Heart right ventricle (tissue), 16 donors: ENCODE results near the gene IGSF21. TPM values are rescaled to one million over a fixed set of nuclear protein-coding genes. Genes with fewer than 3 reads are reported as not detected.

Experiments used
- ATAC-seq, 8 donors: fragments of 200-7000 bp; cut with Tn5 transposase; one replicate each; pipeline ENCODE4 v1.9.1; 2020; ENCODE audit warnings: mild to moderate bottlenecking in 8 of 8, moderate library complexity in 8 of 8, moderate number of reproducible peaks in 1 of 8
- DNase-seq, 2 donors: peaks; one replicate each; pipeline ENCODE4 v3.0.0-alpha.2; 2020
- H3K27ac ChIP-seq, 10 donors: fragments of 200-600 bp; sonication (generic) in 2 of 10; one replicate each; pipeline versions ENCODE4 v1.5.0 to v1.8.0; 2020 to 2022; ENCODE audit warnings: mild to moderate bottlenecking in 3 of 10
- H3K27me3 ChIP-seq, 7 donors: fragments of 200-600 bp; one replicate each; pipeline ENCODE4 v1.8.0; 2021 to 2022; ENCODE audit warnings: mild to moderate bottlenecking in 2 of 7
- H3K36me3 ChIP-seq, 9 donors: fragments of 200-600 bp; sonication (generic) in 1 of 9; one replicate each; pipeline versions ENCODE4 v1.5.0 to v1.8.0; 2020 to 2022; ENCODE audit warnings: mild to moderate bottlenecking in 2 of 9
- H3K4me1 ChIP-seq, 9 donors: fragments of 200-600 bp; sonication (generic) in 1 of 9; one replicate each; pipeline versions ENCODE4 v1.5.0 to v1.8.0; 2020 to 2022; ENCODE audit warnings: mild to moderate bottlenecking in 4 of 9
- H3K4me3 ChIP-seq, 10 donors: fragments of 200-600 bp; sonication (generic) in 2 of 10; one replicate each; pipeline versions ENCODE4 v1.5.0 to v1.8.0; 2020 to 2022; ENCODE audit warnings: mild to moderate bottlenecking in 7 of 10, moderate library complexity in 2 of 10
- H3K9me3 ChIP-seq, 11 donors: fragments of 200-600 bp in 10 of 11; sonication (generic) in 2 of 11; one replicate each; pipeline versions ENCODE4 v1.5.0 to v1.8.0; 2013 to 2022; ENCODE audit warnings: mild to moderate bottlenecking in 2 of 11, control low read depth in 1 of 11, moderate library complexity in 1 of 11
- WGBS, 2 donors: extraction: QIAGEN DNeasy Blood & Tissue Kit; methylation state at CpG; one replicate each; pipeline ENCODE4 v1.1.7; 2013; ENCODE audit warnings: inconsistent platforms in 1 of 2; 5-methylcytosine and 5-hydroxymethylcytosine counted together
- intact Hi-C, 10 donors: fragments of 100-400 bp; cut with DNase I; formaldehyde crosslinking; loops; one replicate each; pipeline versions ENCODE4 v1.11.1 to v1.14.2; 2022
- polyA plus RNA-seq, 2 donors: library from polyadenylated mRNA; stranded (reverse); fragments of 200-250 nt; gene quantifications; one replicate each; pipeline ENCODE4 v1.2.3, GENCODE V29; 2013
- total RNA-seq, 10 donors: library from RNA; stranded (reverse); fragmentation: NEBNext Ultra II Directional in 3 of 10; extraction: Animal tissue kit (Norgen Biotek cat#: 25700) in 3 of 10; gene quantifications; one replicate each; pipeline versions ENCODE4 v1.2.1 to v1.2.4, GENCODE V29; 2021 to 2023
- TF ChIP-seq, protein P1 (sequence below), 9 donors: fragments of 200-600 bp; sonication (generic) in 2 of 9; IDR thresholded peaks; one replicate each; pipeline versions ENCODE4 v1.5.0 to v1.8.0; 2021 to 2022; ENCODE audit warnings: antibody characterized with exemption in 9 of 9, mild to moderate bottlenecking in 5 of 9, moderate library complexity in 1 of 9
- donor health status: Arrhythmogenic right ventricular cardiomyopathy.
- donor health status: ischemic (EF 13 %, LVEDD 7.1; RV severe dilation, severe dysfunction).
- donor health status: healthy with polysubstance abuse.
- donor health status: DM: no; HTN: yes; CAD: no.
- donor health status: DM: no; HTN: no; CAD: no.
- donor health status: ischemic (EF 25% LVEDD 6.9; RV normal size, moderate dysfunction).
- donor health status: ischemic (EF 25% LVEDD 5.7; RV mildly dilated, moderate dysfunction).
- donor health status: healthy.
- donor health status: DM: yes; HTN: yes; CAD: no.
- donor health status: Ischemic cardiomyopathy.
- donor health status: ischemic (EF 35%, LVEDD 5.7; RV mildly dilated, moderate dysfunction).
- donor health status: nonischemic (EF 11% LVEDD 7.7; RV severe dilation, severe dysfunction).
- donor health status: DM: yes; HTN: yes; CAD: no.
- donor health status: PGD.
- donor health status: ischemic (EF 29% LVEDD 5.4; RV normal size, mild dysfunction).
- donor health status: nonischemic (EF 23%, LVEDD 6.1; RV moderate dilation, normal function).

IGSF21 gene
- total and polyA plus RNA-seq, 12 donors = 0.13 to 1.6 (median 0.51) TPM; not detected in 1

GRCh38 chr1:18121072-18121820 is 13.6 kb downstream of the IGSF21 start:
- DNase-seq = no peak
- peaks cover 0 to 93% (median 39%) of the 10 kb centered on the region in 7 donors for H3K27me3 ChIP-seq
- no peak overlapping the region for H3K27ac ChIP-seq
- 86 to 90% methylated on average over 11 of the region's 11 CpGs for WGBS, 2 donors
- ATAC-seq = no peak
- H3K36me3 ChIP-seq = no peaks in the 10 kb centered on the region
- TF ChIP-seq, protein P1, sequence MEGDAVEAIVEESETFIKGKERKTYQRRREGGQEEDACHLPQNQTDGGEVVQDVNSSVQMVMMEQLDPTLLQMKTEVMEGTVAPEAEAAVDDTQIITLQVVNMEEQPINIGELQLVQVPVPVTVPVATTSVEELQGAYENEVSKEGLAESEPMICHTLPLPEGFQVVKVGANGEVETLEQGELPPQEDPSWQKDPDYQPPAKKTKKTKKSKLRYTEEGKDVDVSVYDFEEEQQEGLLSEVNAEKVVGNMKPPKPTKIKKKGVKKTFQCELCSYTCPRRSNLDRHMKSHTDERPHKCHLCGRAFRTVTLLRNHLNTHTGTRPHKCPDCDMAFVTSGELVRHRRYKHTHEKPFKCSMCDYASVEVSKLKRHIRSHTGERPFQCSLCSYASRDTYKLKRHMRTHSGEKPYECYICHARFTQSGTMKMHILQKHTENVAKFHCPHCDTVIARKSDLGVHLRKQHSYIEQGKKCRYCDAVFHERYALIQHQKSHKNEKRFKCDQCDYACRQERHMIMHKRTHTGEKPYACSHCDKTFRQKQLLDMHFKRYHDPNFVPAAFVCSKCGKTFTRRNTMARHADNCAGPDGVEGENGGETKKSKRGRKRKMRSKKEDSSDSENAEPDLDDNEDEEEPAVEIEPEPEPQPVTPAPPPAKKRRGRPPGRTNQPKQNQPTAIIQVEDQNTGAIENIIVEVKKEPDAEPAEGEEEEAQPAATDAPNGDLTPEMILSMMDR (IDR thresholded peaks at IDR 0.05) = no peak
- H3K4me3 ChIP-seq = no peak overlapping the region
- no peaks in the 10 kb centered on the region for H3K4me1 ChIP-seq
- H3K9me3 ChIP-seq = no peaks in the 10 kb centered on the region
- intact Hi-C loops = no loop called here

DNA sequence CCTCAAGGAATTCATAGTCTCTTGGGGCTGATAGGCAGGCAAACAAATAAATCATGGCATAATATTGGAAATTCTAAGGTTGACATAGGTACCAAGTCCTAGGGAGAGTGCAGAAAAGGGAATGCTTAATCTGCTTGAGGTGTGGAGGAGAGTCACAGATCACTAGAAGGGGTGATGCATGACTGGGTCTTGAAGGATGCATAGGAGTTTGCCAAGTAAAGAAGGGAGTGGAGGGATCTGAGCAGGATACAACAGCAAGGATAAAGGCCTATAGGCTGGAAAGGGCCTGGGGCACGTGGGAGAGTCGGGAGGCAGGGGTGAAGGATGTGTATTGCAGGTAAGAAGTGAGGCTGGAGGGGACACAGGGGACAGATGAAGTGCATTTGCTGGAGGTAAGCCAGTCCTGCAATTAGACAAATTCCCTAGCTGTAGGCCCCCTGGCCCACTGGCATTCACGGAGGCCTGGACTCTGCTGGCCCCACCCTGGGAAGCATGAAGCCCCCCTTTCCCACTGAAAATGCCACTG is 15.9 kb downstream of the IGSF21 start:
- TF ChIP-seq, protein P1 (IDR thresholded peaks at IDR 0.05) = no peak
- H3K27ac ChIP-seq = no peak overlapping the region

DNA sequence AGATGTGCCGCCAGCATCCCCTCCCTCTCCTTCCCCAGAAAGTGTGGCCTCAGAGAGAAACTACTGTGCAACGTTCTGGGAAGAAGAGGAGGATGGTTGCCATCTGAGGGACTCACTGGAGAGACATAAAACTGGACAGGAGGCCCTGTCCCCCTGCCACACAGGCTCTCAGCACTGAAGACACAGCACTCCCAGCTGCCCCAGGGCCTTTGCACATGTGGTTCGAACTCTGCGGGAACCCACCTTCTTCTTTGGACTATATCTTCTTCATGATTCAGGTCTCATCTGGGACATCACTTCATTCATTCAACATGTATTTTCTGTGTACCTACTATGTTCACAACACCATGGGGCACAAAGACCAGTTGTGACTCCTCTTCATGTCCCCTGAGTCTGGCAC is 17.4 kb downstream of the IGSF21 start:
- Histone ChIP-seq H3K27me3 (peaks cover 0 to 89% (median 35%) of the 10 kb centered on the region in 7 donors), H3K4me3 (no peak overlapping the region), H3K36me3 (no peaks in the 10 kb centered on the region), H3K4me1 (no peaks in the 10 kb centered on the region), H3K27ac (no peak overlapping the region), H3K9me3 (no peaks in the 10 kb centered on the region)
- 93 to 99% methylated on average over 4 of the region's 4 CpGs for WGBS, 2 donors
- ATAC-seq (no peak), DNase-seq (no peak)
- TF ChIP-seq, protein P1 (IDR thresholded peaks at IDR 0.05) = no peak
- intact Hi-C loops = no loop called here

More for the DNA sequence above, 15.9 kb downstream of the IGSF21 start:
- Histone ChIP-seq H3K4me1 (no peaks in the 10 kb centered on the region), H3K27me3 (peaks cover 0 to 92% (median 28%) of the 10 kb centered on the region in 7 donors), H3K9me3 (no peaks in the 10 kb centered on the region), H3K36me3 (no peaks in the 10 kb centered on the region), H3K4me3 (no peak overlapping the region)
- no peak for DNase-seq
- intact Hi-C loops = no loop called here
- no peak for ATAC-seq
- 29 to 52% methylated on average over 3 of the region's 3 CpGs for WGBS, 2 donors

GRCh38 chr1:18126616-18127015 is 19.0 kb downstream of the IGSF21 start:
- no peak for DNase-seq
- no peaks in the 10 kb centered on the region for H3K4me1 ChIP-seq
- no peak overlapping the region for H3K27ac ChIP-seq
- TF ChIP-seq, protein P1 (IDR thresholded peaks at IDR 0.05) = no peak
- H3K4me3 ChIP-seq = no peak overlapping the region
- no peak for ATAC-seq
- WGBS, 2 donors = 53 to 64% methylated on average over 5 of the region's 5 CpGs
- H3K36me3 ChIP-seq = no peaks in the 10 kb centered on the region
- H3K27me3 ChIP-seq = peaks cover 0 to 81% (median 38%) of the 10 kb centered on the region in 7 donors
- no peaks in the 10 kb centered on the region for H3K9me3 ChIP-seq
- intact Hi-C loops = no loop called here
